ENCODE data around the gene GAS2.

GAS2 gene

DNA sequence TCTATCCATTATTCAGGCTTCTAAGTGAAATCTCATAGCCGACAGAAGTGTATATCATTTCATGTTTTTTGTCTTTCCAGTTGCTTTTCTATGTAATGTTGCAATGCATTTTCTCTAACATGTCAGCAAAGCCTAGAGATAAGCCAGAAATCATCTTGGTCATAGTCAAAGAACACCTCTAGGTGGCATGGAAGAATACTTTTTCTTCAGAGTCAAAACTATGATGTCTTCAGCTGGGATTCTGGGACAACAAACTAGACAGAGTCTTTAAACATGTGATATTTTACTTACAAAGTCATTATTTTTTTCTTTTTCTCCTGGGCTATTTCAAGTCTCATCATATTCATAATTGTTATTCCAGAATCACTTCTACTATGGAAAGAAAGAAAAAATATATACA lies 4.4 kb downstream of the GAS2 start:
- intact Hi-C loops (cut with DNase I) = loop anchor here (5.0 kb wide), 1 partner anchor 116 kb away; no protein-coding TSS in a partner anchor
- DNase-seq = no peak

DNA sequence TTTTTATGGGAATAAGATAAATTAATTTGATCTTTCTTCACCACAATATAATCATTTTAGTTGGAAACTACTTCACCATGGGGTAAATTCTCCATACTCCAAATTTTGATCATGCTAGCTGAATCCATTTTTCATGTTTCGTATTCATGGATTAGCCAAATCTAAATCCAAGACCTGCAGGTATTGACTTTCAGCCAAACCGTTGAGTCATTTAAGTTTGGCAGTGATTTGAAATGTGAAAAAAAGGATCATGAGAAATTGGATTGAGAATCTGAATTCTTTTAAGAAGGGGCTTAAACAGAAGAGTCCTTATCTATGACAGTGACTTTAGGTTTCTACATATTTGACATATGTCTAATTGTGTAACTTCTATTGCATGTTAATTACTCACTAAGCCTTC lies 5.3 kb downstream of the GAS2 start:
- DNase-seq = no peak
- intact Hi-C loops (cut with DNase I) = loop anchor here (5.0 kb wide), 1 partner anchor 116 kb away; no protein-coding TSS in a partner anchor

DNA sequence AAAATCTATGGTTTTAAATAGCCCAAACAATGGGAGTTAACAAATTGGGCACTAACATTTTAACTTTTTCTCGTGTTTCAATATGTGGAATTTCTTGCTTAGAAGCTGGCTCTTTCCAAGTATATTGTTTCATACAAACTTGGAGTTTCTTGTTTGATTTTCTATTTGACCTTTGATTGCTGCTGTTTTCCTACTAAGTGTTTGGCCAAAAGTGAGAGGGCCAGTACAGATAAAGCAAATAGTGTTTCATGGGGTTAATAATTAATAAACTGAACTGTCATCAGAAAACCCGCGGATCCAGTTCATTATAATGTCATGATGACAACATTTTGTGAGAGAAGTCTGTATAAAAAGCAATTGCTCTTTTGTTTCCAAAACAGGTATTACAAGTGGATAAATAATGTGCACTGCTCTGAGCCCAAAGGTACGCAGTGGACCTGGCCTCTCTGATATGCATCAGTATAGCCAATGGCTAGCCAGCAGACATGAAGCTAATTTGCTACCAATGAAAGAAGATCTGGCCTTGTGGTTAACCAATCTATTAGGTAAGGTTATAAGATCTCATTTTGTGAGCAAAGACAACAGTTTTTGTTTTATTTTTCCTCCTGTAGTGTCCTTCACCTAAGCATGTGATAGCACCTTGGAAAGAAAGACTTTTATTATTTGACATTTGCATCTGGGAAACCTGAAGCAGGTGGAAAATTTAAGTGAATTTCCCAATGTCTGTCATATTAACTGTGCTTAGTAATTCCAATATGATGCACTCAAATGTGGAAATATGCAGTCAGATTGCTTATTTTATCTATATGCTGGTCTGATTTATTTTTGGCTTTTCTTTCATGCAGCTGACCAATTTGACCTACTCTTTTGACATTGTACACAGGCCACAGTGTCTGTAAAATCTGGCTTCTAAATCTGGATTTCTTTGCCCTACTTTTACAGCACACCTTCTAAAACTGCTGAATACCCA lies 8.3 kb downstream of the GAS2 start:
- intact Hi-C loops (cut with DNase I) = loop anchor here (5.0 kb wide), 1 partner anchor 113 kb away; no protein-coding TSS in a partner anchor
- DNase-seq = no peak

DNA sequence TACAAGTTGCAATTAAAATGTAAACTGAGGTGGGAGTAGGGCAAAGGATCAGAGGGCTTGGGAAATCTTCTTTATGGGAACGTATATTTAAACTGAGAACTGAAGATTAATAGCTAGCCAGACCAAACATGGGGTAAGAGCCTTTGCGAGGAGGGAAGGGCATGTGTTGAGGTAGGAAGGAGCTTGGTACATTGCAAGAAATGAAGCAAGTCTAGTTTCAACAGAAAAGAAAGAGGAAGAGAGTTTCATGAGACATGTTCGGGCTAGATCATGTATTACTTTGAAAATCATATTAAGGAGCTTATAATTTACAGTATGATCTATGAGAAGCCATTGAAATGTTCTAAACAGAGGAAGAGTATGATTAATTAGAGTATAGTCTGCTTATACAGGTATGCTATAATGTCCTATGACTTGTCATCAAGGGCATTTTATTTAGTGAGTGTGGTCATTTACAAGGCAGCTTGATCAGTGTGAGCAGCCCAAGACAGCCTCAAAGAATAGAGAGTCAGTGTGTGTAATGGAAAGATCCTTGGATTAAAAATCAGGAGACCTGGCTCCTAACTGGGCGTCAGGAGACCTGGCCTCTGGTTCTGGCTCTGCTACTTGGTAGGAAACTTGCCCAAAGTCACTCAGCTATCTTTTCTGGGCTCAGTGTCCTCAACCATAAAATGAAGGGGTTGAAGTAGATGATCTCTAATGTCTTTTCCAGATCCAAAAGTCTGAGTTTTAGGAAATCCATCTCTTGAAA lies 10.9 kb downstream of the GAS2 start:
- no peak for DNase-seq
- intact Hi-C loops (cut with DNase I) = no loop called here

DNA sequence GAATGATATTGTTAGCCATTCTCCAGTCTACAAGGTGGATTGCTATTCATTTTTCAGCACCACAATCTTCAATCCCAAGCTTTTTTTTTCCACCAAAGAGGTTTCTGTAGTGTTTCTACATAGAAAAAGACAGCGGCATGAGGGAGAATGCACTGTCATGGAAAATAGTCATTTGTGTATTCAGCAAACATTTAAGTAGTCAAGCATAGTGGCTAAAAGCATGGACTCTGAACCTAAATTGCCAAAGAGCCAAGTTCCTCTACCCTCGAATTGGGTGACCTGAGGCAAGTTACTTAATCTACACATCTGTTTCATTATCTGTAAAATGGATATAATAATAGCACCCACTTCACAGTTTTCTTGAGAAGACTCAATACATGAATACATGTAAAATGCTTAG lies 14.2 kb downstream of the GAS2 start:
- DNase-seq = no peak
- intact Hi-C loops (cut with DNase I) = no loop called here

DNA sequence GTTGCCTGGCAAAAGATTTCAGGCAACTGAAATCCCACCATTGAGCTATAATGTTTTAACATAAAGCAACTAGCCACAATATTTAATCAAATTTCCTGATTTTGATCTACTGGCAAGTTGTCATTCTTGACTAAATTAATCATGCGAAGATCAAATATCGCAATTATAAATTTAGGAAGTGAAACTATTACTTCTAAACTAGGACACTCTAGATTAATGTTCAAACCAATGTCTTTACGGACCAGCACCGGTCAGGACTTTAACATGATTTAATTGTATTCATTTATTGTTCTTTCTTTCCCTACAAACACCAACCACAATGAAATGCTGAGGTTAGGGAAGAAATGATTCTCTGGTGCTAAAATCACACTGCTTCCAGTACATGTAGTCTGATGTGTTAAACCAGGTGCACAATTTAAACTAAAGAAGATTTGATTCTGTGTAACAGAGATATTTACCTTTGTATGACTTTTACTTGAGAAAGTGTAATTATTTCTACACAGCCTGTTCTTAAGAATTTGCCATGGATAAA lies 14.9 kb downstream of the GAS2 start:
- intact Hi-C loops (cut with DNase I) = no loop called here
- no peak for DNase-seq

DNA sequence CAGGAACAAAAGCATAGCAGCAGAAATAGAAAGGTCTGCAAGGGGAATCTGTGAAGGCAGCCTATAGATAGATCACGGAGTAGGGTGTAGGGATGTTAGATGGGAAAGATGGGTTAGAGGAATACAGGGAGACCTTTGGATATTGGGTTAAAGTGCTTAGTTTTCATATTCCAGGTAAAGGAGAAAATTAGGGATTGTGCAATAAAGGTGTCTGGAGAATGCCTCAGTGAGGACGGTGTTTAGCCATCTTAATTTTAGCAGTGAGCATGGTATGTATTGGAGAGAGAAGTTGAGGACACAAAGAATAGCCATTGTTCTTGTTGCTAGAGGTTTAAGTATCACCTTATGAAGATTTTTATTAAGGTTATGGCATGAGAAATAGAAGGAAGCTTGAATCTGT lies 17.7 kb downstream of the GAS2 start:
- intact Hi-C loops (cut with DNase I) = no loop called here
- DNase-seq = no peak

DNA sequence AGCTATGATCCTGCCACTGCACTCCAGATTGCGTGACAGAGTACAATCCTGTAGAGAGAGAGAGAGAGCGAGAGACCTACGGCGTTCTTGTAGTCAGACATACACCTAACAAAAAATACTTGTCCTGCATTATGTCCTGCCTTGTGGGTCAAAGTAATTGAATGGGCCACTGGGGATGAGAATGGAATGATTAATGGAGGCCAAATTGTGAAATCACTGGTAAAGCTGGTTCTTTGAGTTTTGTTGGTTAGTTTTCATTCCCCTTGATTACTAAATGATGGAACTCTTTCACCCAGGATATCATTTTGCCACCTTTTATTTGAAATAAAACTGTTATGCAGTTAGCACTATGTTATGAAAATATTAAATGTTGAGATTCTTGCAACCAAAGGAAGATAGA lies 18.7 kb downstream of the GAS2 start:
- no peak for DNase-seq
- intact Hi-C loops (cut with DNase I) = no loop called here

DNA sequence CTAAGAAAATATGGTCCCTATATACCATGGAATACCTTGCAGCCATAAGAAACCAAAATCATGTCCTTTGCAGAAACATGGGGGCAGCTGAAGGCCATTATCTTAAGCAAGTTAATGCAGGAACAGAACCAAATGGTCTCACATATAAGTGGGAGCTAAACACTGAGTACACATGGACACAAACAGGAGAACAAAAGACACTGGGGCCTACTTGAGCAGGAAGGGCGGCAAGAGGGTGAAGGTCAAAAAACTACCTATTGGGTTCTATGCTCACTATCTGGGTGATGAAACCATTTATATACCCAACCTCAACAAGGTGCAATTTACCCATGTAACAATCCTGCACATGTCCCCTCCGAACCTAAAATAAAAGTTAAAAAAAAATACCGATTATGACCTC lies 22.5 kb downstream of the GAS2 start:
- no peak for DNase-seq
- intact Hi-C loops (cut with DNase I) = no loop called here

DNA sequence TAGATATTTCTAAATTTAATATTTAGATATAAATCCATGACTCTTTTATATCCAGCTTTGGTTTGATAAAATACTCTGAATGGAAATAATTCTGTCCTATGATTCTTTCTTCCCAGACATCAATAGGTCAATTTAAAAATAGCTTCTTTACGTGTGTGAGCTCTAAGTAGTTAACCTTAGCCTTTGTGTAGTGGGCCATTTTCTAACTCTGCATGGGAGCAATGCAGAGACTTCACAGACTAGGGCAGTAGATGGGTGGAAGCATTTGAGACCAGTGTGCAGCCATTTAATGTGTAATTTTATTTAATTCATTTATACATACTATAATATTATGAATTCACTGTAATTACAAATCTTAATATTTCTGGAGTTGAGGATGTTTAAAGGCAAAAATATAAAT lies 23.8 kb downstream of the GAS2 start:
- no peak for DNase-seq
- intact Hi-C loops (cut with DNase I) = no loop called here

DNA sequence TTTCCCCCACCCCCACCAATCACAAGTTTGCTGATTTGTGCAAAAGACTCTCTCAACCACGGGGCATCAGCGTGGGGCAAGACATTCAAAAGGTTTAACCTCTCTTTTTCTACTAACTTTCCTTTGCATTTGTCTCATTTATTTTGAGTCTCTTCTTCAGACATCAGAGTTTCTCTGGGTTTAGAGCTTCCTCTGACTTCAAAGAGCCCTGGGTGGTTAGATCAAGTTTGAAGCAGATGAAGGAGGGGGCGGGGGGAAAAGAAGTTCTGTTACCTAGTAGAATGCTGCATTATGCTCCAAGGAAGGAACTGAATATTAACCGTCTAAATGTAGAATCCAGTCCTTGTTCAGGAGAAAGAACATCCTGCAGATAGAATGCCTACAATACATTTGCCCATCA lies 24.5 kb downstream of the GAS2 start:
- intact Hi-C loops (cut with DNase I) = no loop called here
- no peak for DNase-seq

DNA sequence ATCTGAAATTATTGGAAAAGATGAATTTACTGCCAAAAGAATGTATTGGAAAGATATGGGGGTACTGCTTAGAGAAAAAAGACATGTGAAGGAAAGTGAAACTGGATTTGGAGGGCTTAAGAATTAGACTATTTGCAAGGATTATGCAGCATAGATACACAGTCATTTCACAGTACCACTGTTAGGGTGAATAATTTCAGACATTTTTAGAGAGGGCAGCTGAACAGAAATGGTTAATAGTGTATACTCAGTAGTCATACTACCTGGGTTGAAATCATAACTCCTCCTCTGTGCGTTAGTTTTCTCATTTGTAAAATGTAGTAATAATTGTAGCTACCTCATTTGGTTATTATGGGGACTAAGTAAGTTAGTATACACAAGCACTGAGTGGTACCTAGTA lies 33.0 kb downstream of the GAS2 start:
- no peak for DNase-seq
- intact Hi-C loops (cut with DNase I) = no loop called here

DNA sequence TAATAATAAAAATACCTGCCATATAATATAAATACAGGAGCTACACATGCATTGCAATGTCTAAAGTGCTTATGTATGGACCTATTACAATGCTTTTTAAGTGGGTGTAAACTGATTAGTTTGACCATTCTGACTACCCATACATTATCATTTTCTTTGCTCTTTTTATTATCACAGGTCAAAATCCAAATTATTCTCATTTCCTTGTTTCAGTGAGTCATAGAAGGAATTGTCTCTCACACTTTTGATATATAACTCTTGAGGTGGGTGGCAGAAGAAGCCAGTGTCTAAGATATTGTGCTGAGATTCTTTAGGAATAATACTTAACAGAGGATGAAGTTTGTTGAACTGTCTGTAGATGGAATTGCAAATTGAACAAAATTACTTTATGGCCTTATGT lies 35.6 kb downstream of the GAS2 start:
- no peak for DNase-seq

DNA sequence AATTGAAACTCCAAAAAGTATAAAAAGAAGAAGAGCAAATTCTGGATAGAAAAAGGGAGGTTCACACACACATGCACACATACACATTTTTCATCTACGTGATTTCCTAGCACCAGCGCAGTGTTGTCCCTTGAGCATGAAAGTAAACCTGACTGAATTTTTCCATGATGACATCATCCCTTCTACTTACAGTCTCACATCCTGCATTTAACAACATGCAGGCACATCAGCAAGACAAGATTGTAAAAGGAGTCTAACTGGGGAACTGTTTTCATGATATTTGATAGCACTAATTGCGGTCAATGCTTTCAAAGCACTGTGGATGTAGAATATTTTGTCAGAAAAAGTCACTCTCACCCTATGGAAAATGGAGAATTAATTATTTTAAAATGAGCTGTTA lies 36.6 kb downstream of the GAS2 start:
- intact Hi-C loops (cut with DNase I) = no loop called here
- DNase-seq = no peak

More for the DNA sequence above, 35.6 kb downstream of the GAS2 start:
- intact Hi-C loops (cut with DNase I) = no loop called here

DNA sequence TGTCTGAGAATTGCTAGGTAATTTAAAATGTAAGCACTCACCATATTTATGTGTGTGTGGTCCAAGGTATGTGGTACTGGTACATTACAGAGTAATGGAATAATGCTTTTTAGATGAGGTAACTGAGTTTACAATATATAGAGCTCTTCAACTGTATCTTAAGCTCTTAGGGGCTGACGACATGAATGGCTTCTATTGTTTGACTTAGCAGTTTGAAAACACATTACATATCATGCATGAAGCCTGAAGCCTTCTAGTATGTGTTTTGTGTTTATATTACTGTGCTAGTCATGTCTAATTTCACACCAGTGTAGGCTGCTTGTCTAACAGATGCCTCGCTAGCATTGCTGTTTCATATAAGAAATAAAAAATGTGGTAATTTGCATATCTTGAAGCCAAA lies 37.2 kb downstream of the GAS2 start:
- no peak for DNase-seq
- intact Hi-C loops (cut with DNase I) = no loop called here

DNA sequence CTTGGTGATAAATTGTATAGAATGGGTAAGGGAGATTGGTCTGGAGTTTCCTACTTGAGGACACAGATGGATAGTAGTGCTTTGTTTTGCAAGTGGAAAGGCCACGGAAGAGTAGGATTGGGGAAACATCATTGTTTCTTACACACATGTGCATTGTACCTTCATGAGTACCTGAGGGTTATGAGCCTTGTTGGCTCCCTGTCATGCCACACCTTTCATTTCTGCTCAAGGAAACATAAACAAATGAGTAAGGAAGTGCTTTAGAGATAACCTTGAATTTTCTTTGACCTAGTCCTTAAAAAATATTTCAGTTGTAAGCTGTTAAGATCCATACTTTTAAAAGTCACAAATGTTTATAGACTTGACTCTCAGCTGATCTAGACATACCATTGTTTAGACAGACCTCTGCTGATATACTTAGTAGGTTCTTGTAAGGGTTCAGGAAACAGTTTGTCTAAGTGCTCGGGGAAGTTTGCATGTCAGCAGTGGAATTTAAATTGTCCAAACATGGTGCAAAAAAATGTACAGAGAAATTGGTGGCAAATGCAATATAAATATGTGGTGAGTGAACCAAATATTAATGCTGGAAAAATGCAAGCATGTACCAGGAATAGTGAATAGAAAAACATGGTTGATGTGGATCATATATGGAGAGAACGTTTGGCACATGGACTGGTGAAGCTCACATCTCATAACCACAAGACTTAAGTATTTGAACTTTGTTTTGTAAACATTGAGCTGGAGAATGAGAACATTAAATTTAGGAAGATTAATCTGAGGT lies 40.9 kb downstream of the GAS2 start:
- no peak for DNase-seq
- intact Hi-C loops (cut with DNase I) = no loop called here

DNA sequence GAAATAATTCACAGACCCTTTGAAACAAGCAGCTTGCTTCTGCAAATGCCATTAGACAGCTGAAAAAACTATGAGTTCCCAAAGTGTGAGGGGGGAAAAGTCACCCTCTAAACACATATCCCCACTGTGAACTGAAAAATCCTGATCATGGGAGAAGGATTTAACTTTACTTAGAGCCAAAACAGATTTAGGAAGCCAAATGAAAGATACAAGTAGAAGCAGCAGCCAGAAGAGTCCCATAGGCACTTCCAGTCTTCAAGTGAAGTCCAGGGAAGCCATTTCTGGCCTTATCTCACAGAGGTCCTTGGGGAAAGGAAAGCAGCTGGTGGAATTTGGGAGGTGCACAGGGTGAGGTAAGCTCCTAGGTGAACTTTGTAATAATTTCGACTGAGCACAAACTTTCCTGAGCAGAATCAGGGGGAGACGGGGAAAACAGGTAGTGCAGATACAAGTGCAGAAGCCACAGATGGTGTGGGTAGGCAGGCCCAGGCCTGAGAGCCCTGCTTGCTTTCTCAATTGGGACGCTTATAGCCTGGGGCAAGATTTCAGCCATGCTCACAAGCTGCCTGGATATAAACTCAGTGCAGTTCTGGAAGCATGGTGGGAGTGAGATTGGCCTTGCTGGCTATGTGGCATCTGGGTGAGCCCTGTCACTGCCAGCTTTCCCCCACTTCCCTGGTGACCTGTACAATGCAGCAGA lies 44.8 kb downstream of the GAS2 start:
- peak in 1 of 10 donors; percentile 41 for DNase-seq
- intact Hi-C loops (cut with DNase I) = no loop called here

DNA sequence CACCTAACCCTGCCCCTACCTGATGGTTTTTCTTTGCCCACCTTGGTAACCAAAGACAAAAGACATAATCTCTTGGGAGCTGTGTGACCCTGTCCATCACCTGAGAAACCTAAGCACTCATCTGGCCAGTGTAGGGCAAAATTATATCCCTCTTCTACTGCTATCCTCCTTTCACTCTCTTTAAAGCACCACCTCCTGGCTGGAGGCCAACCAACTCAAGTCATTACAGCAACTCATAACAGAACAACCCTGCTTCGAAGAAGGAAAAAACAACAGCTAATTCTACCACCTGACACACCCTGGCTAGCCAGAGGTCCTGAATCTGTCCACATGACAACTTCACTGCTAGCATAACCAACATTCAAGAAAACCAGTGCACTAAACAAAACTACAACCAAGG lies 45.5 kb downstream of the GAS2 start:
- intact Hi-C loops (cut with DNase I) = no loop called here
- DNase-seq = no peak

DNA sequence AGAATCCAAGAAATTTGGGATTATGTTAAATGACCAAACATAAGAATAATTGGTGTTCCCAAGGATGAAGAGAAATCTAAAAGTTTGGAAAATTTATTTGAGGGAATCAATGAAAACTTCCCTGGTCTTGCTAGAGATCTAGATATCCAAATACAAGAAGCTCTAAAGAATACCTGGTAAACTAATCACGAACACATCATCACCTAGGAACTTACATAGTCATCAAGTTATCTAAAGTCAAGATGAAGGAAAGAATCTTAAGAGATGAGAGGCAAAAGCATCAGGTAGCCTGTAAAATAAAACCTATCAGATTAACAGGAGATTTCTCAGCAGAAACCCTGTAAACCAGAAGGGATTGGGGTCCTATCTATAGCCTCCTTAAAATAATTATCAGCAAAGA lies 46.9 kb downstream of the GAS2 start:
- intact Hi-C loops (cut with DNase I) = no loop called here
- no peak for DNase-seq

DNA sequence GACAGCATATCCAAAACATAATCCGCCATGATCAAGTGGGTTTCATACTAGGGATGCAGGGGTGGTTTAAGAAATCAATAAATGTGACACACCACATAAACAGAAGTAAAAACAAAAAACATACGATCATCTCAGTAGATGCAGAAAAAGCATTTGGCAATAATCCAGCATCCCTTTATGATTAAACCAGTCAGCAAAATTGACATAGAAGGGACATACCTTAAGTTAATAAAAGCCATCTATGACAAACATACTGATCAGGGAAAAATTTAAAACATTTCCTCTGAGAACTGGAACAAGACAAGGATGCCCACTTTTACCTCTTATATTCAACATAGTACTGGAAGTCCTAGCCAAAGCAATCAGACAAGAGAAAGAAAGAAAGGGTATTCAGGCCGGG lies 49.6 kb downstream of the GAS2 start:
- intact Hi-C loops (cut with DNase I) = no loop called here
- DNase-seq = no peak

All from posterior cingulate gyrus (tissue), 11 donors.